Measurements from ENCODE around the gene FAM234B. TPM values are rescaled to one million over a fixed set of nuclear protein-coding genes. Genes with fewer than 3 reads are reported as not detected.

Gene FAM234B
- total RNA-seq, 6 donors from 2014 or later: 3.1 to 16.2 (median 8.8) TPM

DNA sequence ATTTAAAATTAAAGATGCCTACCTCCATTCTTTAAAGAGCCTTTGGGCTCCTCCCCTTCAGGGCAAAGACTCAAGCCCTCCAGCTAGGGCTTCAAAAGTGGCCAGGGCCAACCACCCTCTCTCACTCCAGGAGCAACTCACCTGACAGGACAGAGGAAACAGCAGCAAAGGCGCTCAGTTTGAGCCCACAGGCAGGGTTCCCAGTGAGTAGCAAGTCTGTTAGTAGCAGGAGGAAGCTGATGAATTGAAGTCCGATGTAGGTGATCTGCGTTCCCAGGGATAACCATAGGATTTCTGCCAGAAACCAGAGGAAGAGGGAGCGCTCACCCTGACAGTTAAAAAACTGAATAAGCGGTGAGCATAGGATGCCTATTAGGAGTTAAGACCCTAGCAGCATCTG, 43.6 kb downstream of the FAM234B start:
- Histone ChIP-seq H3K27me3 (no peaks in the 10 kb centered on the region), H3K9me3 (no peaks in the 10 kb centered on the region)

DNA sequence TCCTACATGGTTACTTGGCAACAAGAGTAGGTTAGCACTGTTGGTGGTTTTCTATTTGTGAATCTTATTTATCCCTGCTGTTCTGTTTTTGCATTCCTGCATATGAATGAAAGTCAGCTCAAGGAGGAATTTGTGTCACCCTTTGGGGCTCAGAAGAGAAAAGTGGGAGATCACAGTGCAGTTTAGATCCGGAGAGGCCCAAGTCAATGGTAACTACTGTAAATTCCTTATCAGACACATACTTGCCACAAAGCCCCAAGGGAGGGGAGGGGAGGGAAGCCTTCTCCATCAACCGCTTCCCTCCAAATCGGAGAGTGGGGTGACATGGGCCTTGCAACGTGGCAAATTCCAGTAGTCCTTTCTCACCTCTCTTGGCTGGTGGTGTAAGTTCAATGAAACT, 44.3 kb downstream of the FAM234B start:
- no peak overlapping the region for H3K27ac ChIP-seq
- 74 to 93% methylated on average over 4 of the region's 4 CpGs for WGBS, 2 donors
- no peak for ATAC-seq (ENCODE audit: low FRiP score in 2 of 2)
- TF ChIP-seq POLR2A (IDR thresholded peaks at IDR 0.05) (no peak), CTCF (IDR thresholded peaks at IDR 0.05) (no peak), EP300 (IDR thresholded peaks at IDR 0.05) (no peak), POLR2AphosphoS5 (IDR thresholded peaks at IDR 0.05) (no peak)
- H3K4me1 ChIP-seq: peaks cover 0 to 10% (median 0%) of the 10 kb centered on the region in 4 donors
- H3K9me3 ChIP-seq: no peaks in the 10 kb centered on the region
- H3K36me3 ChIP-seq: no peaks in the 10 kb centered on the region
- H3K27me3 ChIP-seq: no peaks in the 10 kb centered on the region
- DNase-seq: no peak
- no peak overlapping the region for H3K4me3 ChIP-seq

More for the DNA sequence above, 43.6 kb downstream of the FAM234B start:
- ATAC-seq (ENCODE audit: low FRiP score in 2 of 2) (no peak), DNase-seq (no peak)
- H3K4me3 ChIP-seq: no peak overlapping the region
- H3K27ac ChIP-seq: no peak overlapping the region
- no peaks in the 10 kb centered on the region for H3K36me3 ChIP-seq
- WGBS, 2 donors: 89 to 91% methylated on average over 5 of the region's 5 CpGs
- TF ChIP-seq EP300 (IDR thresholded peaks at IDR 0.05) (no peak), POLR2AphosphoS5 (IDR thresholded peaks at IDR 0.05) (no peak)
- H3K4me1 ChIP-seq: peaks cover 0 to 10% (median 0%) of the 10 kb centered on the region in 4 donors

- no peak for DNase-seq
- H3K9me3 ChIP-seq: no peaks in the 10 kb centered on the region
- H3K4me1 ChIP-seq: peaks cover 0 to 10% (median 2%) of the 10 kb centered on the region in 4 donors
- no peak overlapping the region for H3K27ac ChIP-seq
- no peak overlapping the region for H3K4me3 ChIP-seq
- TF ChIP-seq EP300 (IDR thresholded peaks at IDR 0.05): no peak
- no peak for TF ChIP-seq POLR2AphosphoS5 (IDR thresholded peaks at IDR 0.05)
- TF ChIP-seq POLR2A (IDR thresholded peaks at IDR 0.05): no peak
- TF ChIP-seq CTCF (IDR thresholded peaks at IDR 0.05): no peak
- 86 to 92% methylated on average over 4 of the region's 4 CpGs for WGBS, 2 donors
- H3K36me3 ChIP-seq: no peaks in the 10 kb centered on the region
- no peaks in the 10 kb centered on the region for H3K27me3 ChIP-seq
- no peak for ATAC-seq (ENCODE audit: low FRiP score in 2 of 2)
Observed at GRCh38 chr12:13090054-13090453, 45.9 kb downstream of the FAM234B start.

- no peak for ATAC-seq (ENCODE audit: low FRiP score in 2 of 2)
- 94 to 95% methylated on average over 6 of the region's 6 CpGs for WGBS, 2 donors
- TF ChIP-seq POLR2AphosphoS5 (IDR thresholded peaks at IDR 0.05) (no peak), CTCF (IDR thresholded peaks at IDR 0.05) (no peak), EP300 (IDR thresholded peaks at IDR 0.05) (no peak), POLR2A (IDR thresholded peaks at IDR 0.05) (no peak)
Observed at GRCh38 chr12:13091832-13092231, 47.7 kb downstream of the FAM234B start.

DNA sequence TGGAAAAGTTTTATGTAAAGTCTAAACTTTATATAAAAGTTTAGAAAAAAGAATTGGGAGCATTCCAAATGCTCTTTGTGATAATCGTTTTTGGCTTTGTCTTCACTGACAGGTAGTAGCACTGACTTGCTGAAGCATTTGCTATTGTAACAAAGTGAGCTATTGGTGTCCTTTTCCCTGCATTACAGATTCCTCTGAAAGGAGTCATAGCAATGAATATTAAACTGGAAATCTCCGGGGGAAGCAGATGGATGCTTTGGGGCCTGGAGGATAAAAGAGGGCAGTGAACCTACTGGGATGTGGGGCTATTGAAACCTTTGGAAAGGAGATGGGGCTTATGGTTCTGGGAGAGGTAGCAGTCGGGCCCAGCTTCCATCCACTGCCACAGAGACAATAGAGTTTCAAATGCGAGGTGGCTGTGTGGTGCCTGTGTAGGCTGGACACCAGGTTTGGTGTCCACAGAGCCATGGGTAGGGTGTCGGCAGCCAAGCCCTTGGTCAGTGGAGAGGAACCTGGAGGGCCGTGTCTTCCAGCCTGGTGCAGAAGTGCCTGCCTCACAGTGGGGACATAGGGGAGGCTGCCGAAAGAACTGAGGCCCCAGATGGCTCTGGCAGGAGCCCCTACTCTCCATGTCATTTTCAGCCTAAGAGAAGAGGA, 49.1 kb downstream of the FAM234B start:
- DNase-seq (no peak), ATAC-seq (ENCODE audit: low FRiP score in 2 of 2) (no peak)
- no peaks in the 10 kb centered on the region for H3K36me3 ChIP-seq
- H3K4me3 ChIP-seq: no peak overlapping the region
- H3K9me3 ChIP-seq: no peaks in the 10 kb centered on the region
- 71 to 80% methylated on average over 7 of the region's 7 CpGs for WGBS, 2 donors
- H3K27me3 ChIP-seq: no peaks in the 10 kb centered on the region
- no peak overlapping the region for H3K27ac ChIP-seq
- TF ChIP-seq POLR2AphosphoS5 (IDR thresholded peaks at IDR 0.05) (no peak), CTCF (IDR thresholded peaks at IDR 0.05) (no peak), EP300 (IDR thresholded peaks at IDR 0.05) (no peak), POLR2A (IDR thresholded peaks at IDR 0.05) (no peak)
- peaks cover 9 to 18% (median 17%) of the 10 kb centered on the region in 4 donors for H3K4me1 ChIP-seq

More at GRCh38 chr12:13091832-13092231, 47.7 kb downstream of the FAM234B start:
- Histone ChIP-seq H3K4me3 (no peak overlapping the region), H3K27me3 (no peaks in the 10 kb centered on the region), H3K27ac (no peak overlapping the region), H3K4me1 (peaks cover 0 to 7% (median 3%) of the 10 kb centered on the region in 4 donors), H3K36me3 (no peaks in the 10 kb centered on the region), H3K9me3 (no peaks in the 10 kb centered on the region)
- DNase-seq: no peak

Data from upper lobe of left lung (tissue), 6 donors.